ENCODE data around the gene MAP2. TPM values are rescaled to one million over a fixed set of nuclear protein-coding genes. Genes with fewer than 3 reads are reported as not detected.

Gene MAP2
- total RNA-seq, 1 experiment from 2014 or later: 1.5 TPM

- Histone ChIP-seq H3K4me3 (ENCODE audit: low read length) (no peak overlapping the region), H3K36me3 (ENCODE audit: insufficient read depth, low read length) (no peaks in the 10 kb centered on the region), H3K4me2 (ENCODE audit: low read depth, low read length, poor library complexity, severe bottlenecking) (no peak overlapping the region), H3K9me2 (replicated peaks; ENCODE audit: insufficient read depth, low read length) (no peaks in the 10 kb centered on the region), H3K27ac (ENCODE audit: low read length) (no peak overlapping the region), H3K4me1 (ENCODE audit: low read length) (no peaks in the 10 kb centered on the region), H3K9me3 (ENCODE audit: low read length) (no peaks in the 10 kb centered on the region), H3K27me3 (ENCODE audit: low read length) (no peaks in the 10 kb centered on the region), H3K9ac (ENCODE audit: low read length) (no peak overlapping the region), H2AFZ (ENCODE audit: low read length) (no peak overlapping the region), H4K20me1 (ENCODE audit: insufficient read depth, low read depth, low read length) (no peaks in the 10 kb centered on the region), H3K79me2 (ENCODE audit: low read length) (no peaks in the 10 kb centered on the region)
- no peak for DNase-seq
These were observed 221.0 kb downstream of the MAP2 start for GRCh38 chr2:209644842-209645241.

- H3K27me3 ChIP-seq (ENCODE audit: low read length): no peaks in the 10 kb centered on the region
- H3K9me3 ChIP-seq (ENCODE audit: low read length): no peaks in the 10 kb centered on the region
- no peak overlapping the region for H3K27ac ChIP-seq (ENCODE audit: low read length)
- H3K4me3 ChIP-seq (ENCODE audit: low read length): no peak overlapping the region
- H2AFZ ChIP-seq (ENCODE audit: low read length): no peak overlapping the region
- H3K79me2 ChIP-seq (ENCODE audit: low read length): no peaks in the 10 kb centered on the region
- no peak for DNase-seq
- H3K9me2 ChIP-seq (replicated peaks; ENCODE audit: insufficient read depth, low read length): no peaks in the 10 kb centered on the region
- H3K36me3 ChIP-seq (ENCODE audit: insufficient read depth, low read length): no peaks in the 10 kb centered on the region
- no peaks in the 10 kb centered on the region for H4K20me1 ChIP-seq (ENCODE audit: insufficient read depth, low read depth, low read length)
- H3K4me2 ChIP-seq (ENCODE audit: low read depth, low read length, poor library complexity, severe bottlenecking): no peak overlapping the region
- H3K9ac ChIP-seq (ENCODE audit: low read length): no peak overlapping the region
- no peaks in the 10 kb centered on the region for H3K4me1 ChIP-seq (ENCODE audit: low read length)
These were observed 224.9 kb downstream of the MAP2 start for GRCh38 chr2:209648714-209649113.

- H3K4me3 ChIP-seq (ENCODE audit: low read length): no peak overlapping the region
- no peaks in the 10 kb centered on the region for H3K27me3 ChIP-seq (ENCODE audit: low read length)
- no peaks in the 10 kb centered on the region for H4K20me1 ChIP-seq (ENCODE audit: insufficient read depth, low read depth, low read length)
- no peaks in the 10 kb centered on the region for H3K9me3 ChIP-seq (ENCODE audit: low read length)
- no peak for DNase-seq
- H3K4me2 ChIP-seq (ENCODE audit: low read depth, low read length, poor library complexity, severe bottlenecking): no peak overlapping the region
- no peaks in the 10 kb centered on the region for H3K79me2 ChIP-seq (ENCODE audit: low read length)
- no peaks in the 10 kb centered on the region for H3K4me1 ChIP-seq (ENCODE audit: low read length)
- H2AFZ ChIP-seq (ENCODE audit: low read length): no peak overlapping the region
- H3K9me2 ChIP-seq (replicated peaks; ENCODE audit: insufficient read depth, low read length): no peaks in the 10 kb centered on the region
- no peak overlapping the region for H3K9ac ChIP-seq (ENCODE audit: low read length)
- no peak overlapping the region for H3K27ac ChIP-seq (ENCODE audit: low read length)
- no peaks in the 10 kb centered on the region for H3K36me3 ChIP-seq (ENCODE audit: insufficient read depth, low read length)
These were observed 229.3 kb downstream of the MAP2 start for GRCh38 chr2:209653134-209653533.

- no peak overlapping the region for H3K4me2 ChIP-seq (ENCODE audit: low read depth, low read length, poor library complexity, severe bottlenecking)
- no peak overlapping the region for H3K9ac ChIP-seq (ENCODE audit: low read length)
- H3K27me3 ChIP-seq (ENCODE audit: low read length): no peaks in the 10 kb centered on the region
These were observed 237.5 kb downstream of the MAP2 start for GRCh38 chr2:209661286-209661894.

GRCh38 chr2:209662021-209662420, 238.2 kb downstream of the MAP2 start:
- H3K9me2 ChIP-seq (replicated peaks; ENCODE audit: insufficient read depth, low read length): no peaks in the 10 kb centered on the region
- H3K9me3 ChIP-seq (ENCODE audit: low read length): no peaks in the 10 kb centered on the region
- DNase-seq: no peak
- H2AFZ ChIP-seq (ENCODE audit: low read length): no peak overlapping the region
- H3K36me3 ChIP-seq (ENCODE audit: insufficient read depth, low read length): no peaks in the 10 kb centered on the region
- no peaks in the 10 kb centered on the region for H4K20me1 ChIP-seq (ENCODE audit: insufficient read depth, low read depth, low read length)
- H3K4me2 ChIP-seq (ENCODE audit: low read depth, low read length, poor library complexity, severe bottlenecking): no peak overlapping the region
- no peaks in the 10 kb centered on the region for H3K79me2 ChIP-seq (ENCODE audit: low read length)
- H3K4me3 ChIP-seq (ENCODE audit: low read length): no peak overlapping the region
- H3K9ac ChIP-seq (ENCODE audit: low read length): no peak overlapping the region
- no peak overlapping the region for H3K27ac ChIP-seq (ENCODE audit: low read length)
- H3K27me3 ChIP-seq (ENCODE audit: low read length): no peaks in the 10 kb centered on the region
- no peaks in the 10 kb centered on the region for H3K4me1 ChIP-seq (ENCODE audit: low read length)

More at GRCh38 chr2:209661286-209661894, 237.5 kb downstream of the MAP2 start:
- H2AFZ ChIP-seq (ENCODE audit: low read length): no peak overlapping the region
- H3K4me1 ChIP-seq (ENCODE audit: low read length): no peaks in the 10 kb centered on the region
- no peaks in the 10 kb centered on the region for H4K20me1 ChIP-seq (ENCODE audit: insufficient read depth, low read depth, low read length)
- no peaks in the 10 kb centered on the region for H3K79me2 ChIP-seq (ENCODE audit: low read length)
- no peaks in the 10 kb centered on the region for H3K36me3 ChIP-seq (ENCODE audit: insufficient read depth, low read length)
- H3K9me3 ChIP-seq (ENCODE audit: low read length): no peaks in the 10 kb centered on the region
- no peak overlapping the region for H3K4me3 ChIP-seq (ENCODE audit: low read length)
- H3K9me2 ChIP-seq (replicated peaks; ENCODE audit: insufficient read depth, low read length): no peaks in the 10 kb centered on the region
- no peak overlapping the region for H3K27ac ChIP-seq (ENCODE audit: low read length)
- DNase-seq: no peak

GRCh38 chr2:209663139-209663538, 239.3 kb downstream of the MAP2 start:
- H3K79me2 ChIP-seq (ENCODE audit: low read length): no peaks in the 10 kb centered on the region
- no peaks in the 10 kb centered on the region for H3K9me2 ChIP-seq (replicated peaks; ENCODE audit: insufficient read depth, low read length)
- no peak overlapping the region for H3K4me2 ChIP-seq (ENCODE audit: low read depth, low read length, poor library complexity, severe bottlenecking)
- H2AFZ ChIP-seq (ENCODE audit: low read length): no peak overlapping the region
- no peaks in the 10 kb centered on the region for H3K4me1 ChIP-seq (ENCODE audit: low read length)
- no peaks in the 10 kb centered on the region for H3K36me3 ChIP-seq (ENCODE audit: insufficient read depth, low read length)
- H3K9ac ChIP-seq (ENCODE audit: low read length): no peak overlapping the region
- H3K9me3 ChIP-seq (ENCODE audit: low read length): no peaks in the 10 kb centered on the region
- H4K20me1 ChIP-seq (ENCODE audit: insufficient read depth, low read depth, low read length): no peaks in the 10 kb centered on the region
- H3K27ac ChIP-seq (ENCODE audit: low read length): no peak overlapping the region
- no peaks in the 10 kb centered on the region for H3K27me3 ChIP-seq (ENCODE audit: low read length)
- no peak overlapping the region for H3K4me3 ChIP-seq (ENCODE audit: low read length)
- no peak for DNase-seq

DNA sequence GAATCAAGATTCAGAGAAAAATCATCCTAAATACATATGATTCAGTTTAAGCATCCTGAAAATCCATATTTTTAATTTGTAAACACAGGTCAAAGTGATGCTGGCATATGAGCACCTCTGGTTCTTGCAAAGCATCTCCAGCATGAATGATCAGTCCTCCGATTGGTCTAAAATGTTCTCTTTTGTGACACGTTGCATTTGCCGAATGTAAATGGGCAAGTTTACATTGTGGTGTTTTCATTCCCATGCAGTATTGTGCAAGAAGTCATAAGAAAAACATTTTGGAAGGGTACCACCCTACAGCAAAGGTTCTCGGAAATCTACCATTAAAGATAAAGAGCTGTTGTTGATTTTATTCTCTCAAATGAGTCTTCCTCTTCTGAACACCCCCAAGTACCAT, 239.8 kb downstream of the MAP2 start:
- no peak overlapping the region for H3K4me3 ChIP-seq (ENCODE audit: low read length)
- H3K9me2 ChIP-seq (replicated peaks; ENCODE audit: insufficient read depth, low read length): no peaks in the 10 kb centered on the region
- H3K9me3 ChIP-seq (ENCODE audit: low read length): no peaks in the 10 kb centered on the region
- no peaks in the 10 kb centered on the region for H3K79me2 ChIP-seq (ENCODE audit: low read length)
- H3K4me2 ChIP-seq (ENCODE audit: low read depth, low read length, poor library complexity, severe bottlenecking): no peak overlapping the region
- no peak overlapping the region for H3K27ac ChIP-seq (ENCODE audit: low read length)
- no peak overlapping the region for H2AFZ ChIP-seq (ENCODE audit: low read length)
- H3K4me1 ChIP-seq (ENCODE audit: low read length): no peaks in the 10 kb centered on the region
- H3K27me3 ChIP-seq (ENCODE audit: low read length): no peaks in the 10 kb centered on the region
- DNase-seq: no peak
- no peak overlapping the region for H3K9ac ChIP-seq (ENCODE audit: low read length)
- H4K20me1 ChIP-seq (ENCODE audit: insufficient read depth, low read depth, low read length): no peaks in the 10 kb centered on the region
- no peaks in the 10 kb centered on the region for H3K36me3 ChIP-seq (ENCODE audit: insufficient read depth, low read length)

GRCh38 chr2:209666296-209666695, 242.4 kb downstream of the MAP2 start:
- Histone ChIP-seq H4K20me1 (ENCODE audit: insufficient read depth, low read depth, low read length) (no peaks in the 10 kb centered on the region), H3K9ac (ENCODE audit: low read length) (no peak overlapping the region), H3K9me3 (ENCODE audit: low read length) (no peaks in the 10 kb centered on the region), H3K27me3 (ENCODE audit: low read length) (no peaks in the 10 kb centered on the region), H3K36me3 (ENCODE audit: insufficient read depth, low read length) (no peaks in the 10 kb centered on the region), H3K4me1 (ENCODE audit: low read length) (no peaks in the 10 kb centered on the region), H3K9me2 (replicated peaks; ENCODE audit: insufficient read depth, low read length) (no peaks in the 10 kb centered on the region), H3K27ac (ENCODE audit: low read length) (no peak overlapping the region), H3K4me3 (ENCODE audit: low read length) (no peak overlapping the region), H3K79me2 (ENCODE audit: low read length) (no peaks in the 10 kb centered on the region), H3K4me2 (ENCODE audit: low read depth, low read length, poor library complexity, severe bottlenecking) (no peak overlapping the region), H2AFZ (ENCODE audit: low read length) (no peak overlapping the region)
- no peak for DNase-seq

Measured in Karpas-422 (cell line).